IMR-90 (cell line): ENCODE data around the gene FMN1. TPM values are rescaled to one million over a fixed set of nuclear protein-coding genes. Genes with fewer than 3 reads are reported as not detected.

Experiments
- ATAC-seq: fragments of 200-7000 bp; cut with Tn5 transposase; 2 replicates; pipeline ENCODE4 v1.9.1; 2020; ENCODE audit warnings: low read depth, mild to moderate bottlenecking, moderate library complexity
- BruUV-seq: library from RNA; stranded (reverse); fragments of 400-500 nt; replicated peaks from 2 replicates; lab custom pipeline; 2021; lab: Mats Ljungman, UMichigan
- CTCF ChIA-PET: fragments of 300-600 bp; formaldehyde crosslinking; extraction: SDS; loops from one replicate; lab custom pipeline; 2021; ENCODE audit warnings: antibody characterized with exemption; lab: Yijun Ruan, JAX
- POLR2A ChIA-PET: fragments of 300-600 bp; sonication (Branson Sonifier 250); formaldehyde crosslinking; loops from one replicate; lab custom pipeline; 2022; ENCODE audit warnings: antibody characterized with exemption; ENCODE audit not compliant: unreplicated experiment; lab: Charles Lee
- DNase-seq: peaks from one replicate; pipeline ENCODE4 v3.0.0; 2013
- H2AFZ ChIP-seq: replicated peaks from 2 replicates; pipeline ENCODE3; 2013; ENCODE audit warnings: low read length, mild to moderate bottlenecking; ENCODE audit not compliant: poor library complexity
- H2AK5ac ChIP-seq: 2 replicates; pipeline ENCODE4 v1.6.1; 2013; ENCODE audit warnings: low read depth, low read length, inconsistent platforms
- H2AK9ac ChIP-seq: replicated peaks from 2 replicates; pipeline ENCODE3; 2013; ENCODE audit warnings: mild to moderate bottlenecking, low read depth, low read length, moderate library complexity; ENCODE audit not compliant: poor library complexity
- H2BK120ac ChIP-seq: 2 replicates; pipeline ENCODE4 v1.6.1; 2013; ENCODE audit warnings: low read depth, low read length, inconsistent platforms
- H2BK15ac ChIP-seq: 3 replicates; pipeline ENCODE4 v1.6.1; 2013; ENCODE audit warnings: low read depth, low read length, inconsistent platforms
- H2BK20ac ChIP-seq: 2 replicates; pipeline ENCODE4 v1.6.1; 2013; ENCODE audit warnings: low read depth, mild to moderate bottlenecking, inconsistent platforms, low read length, moderate library complexity
- H2BK5ac ChIP-seq: 2 replicates; pipeline ENCODE4 v1.6.1; 2013; ENCODE audit warnings: mild to moderate bottlenecking, low read depth, low read length, inconsistent platforms; ENCODE audit not compliant: poor library complexity, severe bottlenecking
- H3K14ac ChIP-seq: replicated peaks from 2 replicates; pipeline ENCODE4 v1.6.1; 2013; ENCODE audit warnings: low read depth, low read length, inconsistent platforms
- H3K18ac ChIP-seq: 2 replicates; pipeline ENCODE4 v1.6.1; 2013; ENCODE audit warnings: low read depth, low read length, control low read depth
- H3K23ac ChIP-seq: 2 replicates; pipeline ENCODE4 v1.6.1; 2013; ENCODE audit warnings: low read depth, low read length, inconsistent platforms
- H3K27ac ChIP-seq: 2 replicates; pipeline ENCODE4 v1.5.1; 2013; ENCODE audit warnings: mild to moderate bottlenecking, control low read depth, low read length; ENCODE audit not compliant: insufficient read depth
- H3K27me3 ChIP-seq: 2 replicates; pipeline ENCODE4 v1.6.1; 2013; ENCODE audit warnings: low read length; ENCODE audit not compliant: control insufficient read depth, insufficient read depth
- H3K36me3 ChIP-seq: 2 replicates; pipeline ENCODE4 v1.6.1; 2013; ENCODE audit warnings: low read length, mixed read lengths; ENCODE audit not compliant: control insufficient read depth, insufficient read depth
- H3K4ac ChIP-seq: 2 replicates; pipeline ENCODE4 v1.6.1; 2013; ENCODE audit warnings: low read depth, low read length, inconsistent platforms
- H3K4me1 ChIP-seq: 2 replicates; pipeline ENCODE4 v1.6.1; 2013; ENCODE audit warnings: low read length, mixed read lengths; ENCODE audit not compliant: control insufficient read depth, insufficient read depth
- H3K4me2 ChIP-seq: 2 replicates; pipeline ENCODE4 v1.6.1; 2013; ENCODE audit warnings: low read depth, mild to moderate bottlenecking, control low read depth, low read length, moderate library complexity
- H3K4me3 ChIP-seq: 2 replicates; pipeline ENCODE4 v1.5.1; 2013; ENCODE audit warnings: low read depth, mild to moderate bottlenecking, control low read depth, low read length, moderate library complexity; ENCODE audit not compliant: insufficient read depth
- H3K56ac ChIP-seq: 2 replicates; pipeline ENCODE4 v1.6.1; 2013; ENCODE audit warnings: low read length, inconsistent platforms; ENCODE audit not compliant: insufficient read depth; ENCODE audit errors: extremely low read depth
- H3K79me1 ChIP-seq, 2 experiments: 2 replicates each; pipeline ENCODE4 v1.6.1; 2013; ENCODE audit warnings: low read length in 2 of 2, inconsistent platforms in 1 of 2, low read depth in 1 of 2
- H3K9ac ChIP-seq: 2 replicates; pipeline ENCODE4 v1.6.1; 2013; ENCODE audit warnings: low read depth, low read length, control low read depth
- H3K9me1 ChIP-seq: 2 replicates; pipeline ENCODE4 v1.6.1; 2013; ENCODE audit warnings: low read length, inconsistent platforms; ENCODE audit not compliant: insufficient read depth
- H3K9me3 ChIP-seq: 2 replicates; pipeline ENCODE4 v1.6.1; 2013; ENCODE audit warnings: low read length; ENCODE audit not compliant: control insufficient read depth, insufficient read depth
- H4K20me1 ChIP-seq: 2 replicates; pipeline ENCODE4 v1.6.1; 2013; ENCODE audit warnings: low read length, inconsistent platforms; ENCODE audit not compliant: insufficient read depth
- H4K5ac ChIP-seq: 2 replicates; pipeline ENCODE4 v1.6.1; 2013; ENCODE audit warnings: mild to moderate bottlenecking, low read depth, low read length, control low read depth
- H4K8ac ChIP-seq, 2 experiments: 2 replicates each; pipeline ENCODE4 v1.6.1; 2013; ENCODE audit warnings: low read depth in 2 of 2, low read length in 2 of 2, control low read depth in 1 of 2, inconsistent platforms in 1 of 2
- H4K91ac ChIP-seq: 2 replicates; pipeline ENCODE4 v1.6.1; 2013; ENCODE audit warnings: low read depth, low read length, inconsistent platforms; ENCODE audit not compliant: insufficient read depth
- CHD1 ChIP-seq: IDR thresholded peaks from 2 replicates; pipeline ENCODE4 v1.6.1; 2012; ENCODE audit warnings: low read depth, low read length, improper control_type of control experiment
- ELK1 ChIP-seq: fragments of 150-350 bp; IDR thresholded peaks from 2 replicates; pipeline ENCODE4 v1.6.1; 2016; ENCODE audit warnings: low read depth, mild to moderate bottlenecking, low read length, moderate library complexity, borderline replicate concordance
- FOS ChIP-seq: fragments of 150-350 bp; IDR thresholded peaks from 2 replicates; pipeline ENCODE4 v1.6.1; 2016; ENCODE audit warnings: low read depth, low read length
- MAFK ChIP-seq: IDR thresholded peaks from 2 replicates; pipeline ENCODE4 v1.6.1; 2012; ENCODE audit warnings: low read depth, low read length, improper control_type of control experiment
- MAZ ChIP-seq: IDR thresholded peaks from 2 replicates; pipeline ENCODE4 v1.6.1; 2012; ENCODE audit warnings: low read depth, mild to moderate bottlenecking, low read length, improper control_type of control experiment, moderate library complexity, borderline replicate concordance
- MXI1 ChIP-seq: IDR thresholded peaks from 2 replicates; pipeline ENCODE4 v1.6.1; 2012; ENCODE audit warnings: low read depth, mild to moderate bottlenecking, low read length, moderate library complexity, borderline replicate concordance
- POLR2A ChIP-seq: IDR thresholded peaks from 2 replicates; pipeline ENCODE4 v1.6.1; 2012; ENCODE audit warnings: mild to moderate bottlenecking, low read depth, low read length
- RAD21 ChIP-seq: IDR thresholded peaks from 2 replicates; pipeline ENCODE4 v1.6.1; 2012; ENCODE audit warnings: low read length, improper control_type of control experiment
- RFX5 ChIP-seq: IDR thresholded peaks from 2 replicates; pipeline ENCODE4 v1.8.0; 2012; ENCODE audit warnings: low read depth, mild to moderate bottlenecking, low read length, moderate library complexity
- SMC3 ChIP-seq: fragments of 150-350 bp; IDR thresholded peaks from 2 replicates; pipeline ENCODE4 v1.6.1; 2016; ENCODE audit warnings: low read depth, mild to moderate bottlenecking, antibody characterized with exemption, low read length, moderate library complexity
- WGBS, 2 experiments: methylation state at CpG; one replicate each; pipeline versions ENCODE4 v1.1.5 to v1.1.7; 2013; ENCODE audit warnings: missing lambda C conversion rate in 2 of 2; ENCODE audit not compliant: insufficient read length in 1 of 2; ENCODE audit errors: extremely low coverage in 2 of 2; 5-methylcytosine and 5-hydroxymethylcytosine counted together
- dilution Hi-C: fragments of 300-500 bp; cut with HindIII; formaldehyde crosslinking; loops from one replicate; pipeline ENCODE4 v1.14.3; 2018; ENCODE audit warnings: low sequenced_read_pairs; ENCODE audit not compliant: unreplicated experiment
- in situ Hi-C: fragments of 300-500 bp; cut with MboI; formaldehyde crosslinking; loops from 3 replicates; pipeline ENCODE4 v1.14.3; 2019; ENCODE audit warnings: low sequenced_read_pairs, inconsistent platforms, mixed read lengths
- intact Hi-C: fragments of 100-400 bp; cut with micrococcal nuclease; formaldehyde crosslinking; loops from 2 replicates; pipeline ENCODE4 v1.10.0; 2022
- polyA plus RNA-seq, 3 experiments: library from polyadenylated mRNA; depleted of rRNA; stranded (reverse); fragments of >200 nt; gene quantifications; 2 replicates each; pipeline ENCODE4 v1.2.3, GENCODE V29; 2012; ENCODE audit warnings: low replicate concordance in 1 of 3
- total RNA-seq: library from RNA; depleted of rRNA; stranded (reverse); fragments of >200 nt; gene quantifications from 2 replicates; pipeline ENCODE4 v1.2.3, GENCODE V29; 2012
- TF ChIP-seq, protein P1 (sequence below): conservative IDR thresholded peaks from 2 replicates; pipeline ENCODE4 v1.5.1; 2012; ENCODE audit warnings: mild to moderate bottlenecking, low read depth, low read length, improper control_type of control experiment
- TF ChIP-seq, protein P2 (sequence below): fragments of 150-350 bp; IDR thresholded peaks from 2 replicates; pipeline ENCODE4 v1.6.1; 2017; ENCODE audit warnings: mild to moderate bottlenecking, antibody characterized with exemption, low read length, low read depth

The FMN1 gene
- total and polyA plus RNA-seq, 2 of the 4 experiments (the other 2 are of a cell fraction) = 7.3 to 17.6 TPM

DNA sequence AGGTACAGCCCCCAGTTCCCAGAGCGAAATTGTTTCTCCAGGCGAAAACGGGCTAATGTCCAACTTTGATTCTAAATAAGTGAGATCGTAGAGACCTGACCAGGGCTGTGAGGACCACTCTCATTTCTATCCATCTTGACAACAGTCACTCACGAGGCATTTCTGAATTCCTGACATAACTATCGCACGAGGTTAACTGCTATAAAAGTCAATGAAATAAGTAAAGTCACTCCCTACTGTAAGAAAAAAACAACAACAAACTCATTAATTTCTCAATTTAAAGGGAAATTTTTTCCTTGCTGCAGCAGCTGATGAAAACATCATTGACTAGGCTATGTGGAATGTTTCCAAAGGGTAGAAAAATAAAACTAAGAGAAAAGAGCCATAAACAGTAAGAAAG, 407.6 kb downstream of the FMN1 start:
- Histone ChIP-seq H2BK120ac (peak overlapping the region; percentile 82; the same call in 1 of the 2 replicates), H2AFZ (no peak overlapping the region), H2AK5ac (0 out of 2 replicates have a peak overlapping the region, but pooled peaks have one; percentile 64), H3K18ac (peak overlapping the region; percentile 42; the same call in 1 of the 2 replicates), H3K9ac (no peak overlapping the region), H3K4me2 (no peak overlapping the region), H3K23ac (no peak overlapping the region; the same call in 1 of the 2 replicates), H3K4me3 (no peak overlapping the region), H4K5ac (peak overlapping the region; percentile 5), H2AK9ac (no peak overlapping the region), H3K9me3 (no peaks in the 10 kb centered on the region), H4K20me1 (no peaks in the 10 kb centered on the region), H3K14ac (0 out of 2 replicates have a peak overlapping the region, but pooled peaks have one; percentile 17), H3K79me1 (peaks cover 27 to 72% of the 10 kb centered on the region in 2 experiments), H2BK20ac (peak overlapping the region; percentile 41), H3K4ac (peak overlapping the region; percentile 9; the same call in 1 of the 2 replicates), H3K9me1 (peaks cover 15% of the 10 kb centered on the region), H4K91ac (peak overlapping the region; percentile 35; the same call in 1 of the 2 replicates), H3K56ac (no peak overlapping the region), H4K8ac (peak overlapping the region; percentile 30 to 50; a peak in 2 of 4 replicates), H3K4me1 (peaks cover 28% of the 10 kb centered on the region), H2BK5ac (peak overlapping the region; percentile 2), H3K27me3 (no peaks in the 10 kb centered on the region), H2BK15ac (no peak overlapping the region; the same call in 2 of the 3 replicates), H3K36me3 (0 out of 2 replicates have a peak, but pooled peaks cover 2% of the 10 kb centered on the region), H3K27ac (no peak overlapping the region)
- POLR2A ChIA-PET = no interaction called here
- no peak for ATAC-seq
- no peak for DNase-seq
- in situ Hi-C loops = no loop called here
- BruUV-seq = no TSS peak
- WGBS, 2 experiments = no CpG with 5 or more reads among the region's 7 CpGs
- TF ChIP-seq MAZ (no peak), FOS (no peak), MXI1 (no peak), CHD1 (no peak), MAFK (no peak), POLR2A (no peak), ELK1 (no peak), RFX5 (no peak), RAD21 (no peak), SMC3 (no peak)
- TF ChIP-seq, protein P1, sequence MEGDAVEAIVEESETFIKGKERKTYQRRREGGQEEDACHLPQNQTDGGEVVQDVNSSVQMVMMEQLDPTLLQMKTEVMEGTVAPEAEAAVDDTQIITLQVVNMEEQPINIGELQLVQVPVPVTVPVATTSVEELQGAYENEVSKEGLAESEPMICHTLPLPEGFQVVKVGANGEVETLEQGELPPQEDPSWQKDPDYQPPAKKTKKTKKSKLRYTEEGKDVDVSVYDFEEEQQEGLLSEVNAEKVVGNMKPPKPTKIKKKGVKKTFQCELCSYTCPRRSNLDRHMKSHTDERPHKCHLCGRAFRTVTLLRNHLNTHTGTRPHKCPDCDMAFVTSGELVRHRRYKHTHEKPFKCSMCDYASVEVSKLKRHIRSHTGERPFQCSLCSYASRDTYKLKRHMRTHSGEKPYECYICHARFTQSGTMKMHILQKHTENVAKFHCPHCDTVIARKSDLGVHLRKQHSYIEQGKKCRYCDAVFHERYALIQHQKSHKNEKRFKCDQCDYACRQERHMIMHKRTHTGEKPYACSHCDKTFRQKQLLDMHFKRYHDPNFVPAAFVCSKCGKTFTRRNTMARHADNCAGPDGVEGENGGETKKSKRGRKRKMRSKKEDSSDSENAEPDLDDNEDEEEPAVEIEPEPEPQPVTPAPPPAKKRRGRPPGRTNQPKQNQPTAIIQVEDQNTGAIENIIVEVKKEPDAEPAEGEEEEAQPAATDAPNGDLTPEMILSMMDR = no peak
- TF ChIP-seq, protein P2, sequence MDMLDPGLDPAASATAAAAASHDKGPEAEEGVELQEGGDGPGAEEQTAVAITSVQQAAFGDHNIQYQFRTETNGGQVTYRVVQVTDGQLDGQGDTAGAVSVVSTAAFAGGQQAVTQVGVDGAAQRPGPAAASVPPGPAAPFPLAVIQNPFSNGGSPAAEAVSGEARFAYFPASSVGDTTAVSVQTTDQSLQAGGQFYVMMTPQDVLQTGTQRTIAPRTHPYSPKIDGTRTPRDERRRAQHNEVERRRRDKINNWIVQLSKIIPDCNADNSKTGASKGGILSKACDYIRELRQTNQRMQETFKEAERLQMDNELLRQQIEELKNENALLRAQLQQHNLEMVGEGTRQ = no peak
- dilution Hi-C loops = no loop called here
- intact Hi-C loops = loop anchor here (5.0 kb wide), 1 partner anchor 35 kb away; no protein-coding TSS in a partner anchor
- CTCF ChIA-PET = interaction anchor here (0.9 kb wide), 1 partner anchor 149 kb away, joined by 3 read pairs; no protein-coding TSS in a partner anchor
